CD4-positive, CD25-positive, alpha-beta regulatory T cell (primary cell): Measurements from ENCODE around the gene REM1. TPM values are rescaled to one million over a fixed set of nuclear protein-coding genes. Genes with fewer than 3 reads are reported as not detected.

Experiments used
- ATAC-seq, 2 donors: fragments of 150-1000 bp; cut with Tn5 transposase; one replicate each; pipeline ENCODE4 v1.10.0; 2021; ENCODE audit warnings: low read depth in 2 of 2, moderate number of reproducible peaks in 2 of 2, moderate library complexity in 1 of 2
- DNase-seq, 3 donors: peaks; one replicate each; pipeline versions ENCODE4 v3.0.0 to v3.0.0-alpha.2; 2012 to 2022; ENCODE audit warnings: mixed read lengths in 1 of 3
- H3K27ac ChIP-seq: one replicate; pipeline ENCODE4 v1.7.0; 2013; ENCODE audit warnings: mild to moderate bottlenecking, low read length; ENCODE audit not compliant: insufficient read depth, poor library complexity, severe bottlenecking
- H3K27me3 ChIP-seq: one replicate; pipeline ENCODE4 v1.7.0; 2013; ENCODE audit warnings: low read length; ENCODE audit not compliant: control insufficient read depth, insufficient read depth
- H3K36me3 ChIP-seq: one replicate; pipeline ENCODE4 v1.7.0; 2013; ENCODE audit warnings: mild to moderate bottlenecking, low read length, moderate library complexity; ENCODE audit not compliant: control insufficient read depth, insufficient read depth
- H3K4me1 ChIP-seq: 2 replicates; pipeline ENCODE4 v1.7.0; 2013; ENCODE audit warnings: mild to moderate bottlenecking, low read length; ENCODE audit not compliant: insufficient read depth, control insufficient read depth, poor library complexity, severe bottlenecking
- H3K4me3 ChIP-seq: one replicate; pipeline ENCODE4 v1.7.0; 2013; ENCODE audit warnings: low read depth, mild to moderate bottlenecking, low read length, moderate library complexity
- H3K9me3 ChIP-seq, 2 experiments: 1 replicate in 1 of 2; 2 replicates in 1 of 2; pipeline ENCODE4 v1.7.0; 2013; ENCODE audit warnings: low read length in 2 of 2, mild to moderate bottlenecking in 1 of 2, moderate library complexity in 1 of 2; ENCODE audit not compliant: control insufficient read depth in 2 of 2
- H3K27ac Mint-ChIP-seq, 3 donors: one replicate each; pipeline ENCODE4 v1.8.0; 2020 to 2022; ENCODE audit warnings: mild to moderate bottlenecking in 3 of 3, mixed read lengths in 3 of 3, moderate library complexity in 2 of 3
- H3K27me3 Mint-ChIP-seq: one replicate; pipeline ENCODE4 v1.8.0; 2022; ENCODE audit warnings: mild to moderate bottlenecking, mixed read lengths
- H3K36me3 Mint-ChIP-seq: one replicate; pipeline ENCODE4 v1.8.0; 2020; ENCODE audit warnings: mixed read lengths
- H3K4me1 Mint-ChIP-seq, 4 donors: one replicate each; pipeline ENCODE4 v1.8.0; 2020 to 2022; ENCODE audit warnings: mixed read lengths in 4 of 4, mild to moderate bottlenecking in 1 of 4
- H3K4me3 Mint-ChIP-seq, 4 donors: one replicate each; pipeline ENCODE4 v1.8.0; 2020 to 2022; ENCODE audit warnings: mild to moderate bottlenecking in 4 of 4, mixed read lengths in 4 of 4, moderate library complexity in 3 of 4
- H3K9me3 Mint-ChIP-seq, 7 donors: one replicate each; pipeline ENCODE4 v1.8.0; 2020 to 2022; ENCODE audit warnings: mixed read lengths in 7 of 7, mild to moderate bottlenecking in 3 of 7, moderate library complexity in 2 of 7
- polyA plus RNA-seq, 4 donors: library from polyadenylated mRNA; unstranded; fragments of 300-500 nt; fragmentation: Illumina TruSeq; gene quantifications; one replicate each; pipeline ENCODE4 v1.2.3, GENCODE V29; 2021
- total RNA-seq: library from RNA; stranded (reverse); gene quantifications from one replicate; pipeline ENCODE4 v1.2.3, GENCODE V29; 2022

Gene REM1
- total and polyA plus RNA-seq, 5 donors from 2014 or later: not detected

GRCh38 chr20:31475472-31476293 is 595 bp downstream of the REM1 start:
- H3K27me3 ChIP-seq: no peaks in the 10 kb centered on the region
- H3K4me1 ChIP-seq: no peaks in the 10 kb centered on the region
- H3K4me3 ChIP-seq: no peak overlapping the region
- H3K36me3 ChIP-seq: no peaks in the 10 kb centered on the region
- H3K27ac ChIP-seq: no peak overlapping the region
- no peaks in the 10 kb centered on the region for H3K36me3 Mint-ChIP-seq
- DNase-seq (no peak), ATAC-seq (no peak)
- H3K27me3 Mint-ChIP-seq: peaks cover 39% of the 10 kb centered on the region
- peaks cover 0 to 11% (median 3%) of the 10 kb centered on the region in 4 donors for H3K4me1 Mint-ChIP-seq
- no peak overlapping the region for H3K4me3 Mint-ChIP-seq
- H3K27ac Mint-ChIP-seq: no peak overlapping the region
- peaks cover 0 to 6% (median 1%) of the 10 kb centered on the region in 7 donors for H3K9me3 Mint-ChIP-seq
- no peaks in the 10 kb centered on the region for H3K9me3 ChIP-seq

DNA sequence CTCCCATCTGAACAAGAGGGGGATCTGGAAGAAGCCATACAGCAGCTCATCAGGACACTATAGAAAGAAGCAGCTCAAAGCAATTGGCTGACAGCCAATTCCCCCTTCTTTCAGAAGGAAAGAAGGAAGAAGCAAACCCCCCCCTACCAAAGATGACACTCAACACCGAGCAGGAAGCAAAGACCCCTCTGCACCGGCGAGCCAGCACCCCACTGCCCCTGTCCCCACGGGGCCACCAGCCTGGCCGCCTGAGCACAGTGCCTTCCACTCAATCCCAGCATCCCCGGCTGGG is 1.2 kb downstream of the REM1 start:
- no peaks in the 10 kb centered on the region for H3K27me3 ChIP-seq
- no peak overlapping the region for H3K4me3 ChIP-seq
- H3K9me3 Mint-ChIP-seq: peaks cover 0 to 6% (median 1%) of the 10 kb centered on the region in 7 donors
- no peaks in the 10 kb centered on the region for H3K4me1 ChIP-seq
- H3K27me3 Mint-ChIP-seq: peaks cover 39% of the 10 kb centered on the region
- no peaks in the 10 kb centered on the region for H3K36me3 ChIP-seq
- H3K9me3 ChIP-seq: no peaks in the 10 kb centered on the region
- ATAC-seq: no peak
- H3K36me3 Mint-ChIP-seq: no peaks in the 10 kb centered on the region
- DNase-seq: no peak
- peaks cover 0 to 11% (median 3%) of the 10 kb centered on the region in 4 donors for H3K4me1 Mint-ChIP-seq
- H3K4me3 Mint-ChIP-seq: no peak overlapping the region
- no peak overlapping the region for H3K27ac Mint-ChIP-seq
- H3K27ac ChIP-seq: no peak overlapping the region

DNA sequence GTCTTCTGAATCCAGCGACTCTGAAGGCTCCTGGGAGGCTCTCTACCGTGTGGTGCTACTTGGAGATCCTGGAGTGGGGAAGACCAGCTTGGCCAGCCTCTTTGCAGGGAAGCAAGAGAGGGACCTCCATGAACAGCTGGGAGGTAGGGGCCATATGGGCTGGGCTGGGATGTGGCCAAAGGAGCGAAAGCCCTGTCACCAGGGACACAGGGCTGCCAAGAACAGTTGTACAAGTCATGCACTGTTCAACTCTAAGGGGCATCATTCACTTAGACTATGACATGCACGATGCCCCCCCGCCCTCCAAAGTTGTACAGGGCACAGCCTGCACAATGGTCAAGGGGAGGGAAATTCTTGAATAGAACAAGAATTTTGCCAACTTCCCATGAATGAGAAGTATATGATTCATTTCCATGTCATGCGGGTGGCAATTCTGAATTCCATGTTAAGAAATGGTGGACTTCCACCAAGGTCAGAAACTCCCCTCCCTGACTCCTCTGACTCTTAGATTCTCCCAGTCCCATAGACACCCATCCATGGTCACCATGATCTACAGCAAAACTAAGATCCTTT is 1.6 kb downstream of the REM1 start:
- H3K4me3 Mint-ChIP-seq: no peak overlapping the region
- Histone ChIP-seq H3K9me3 (no peaks in the 10 kb centered on the region), H3K27me3 (no peaks in the 10 kb centered on the region), H3K4me1 (no peaks in the 10 kb centered on the region), H3K36me3 (no peaks in the 10 kb centered on the region), H3K27ac (no peak overlapping the region), H3K4me3 (no peak overlapping the region)
- DNase-seq: no peak
- H3K27ac Mint-ChIP-seq: no peak overlapping the region
- peaks cover 39% of the 10 kb centered on the region for H3K27me3 Mint-ChIP-seq
- H3K36me3 Mint-ChIP-seq: no peaks in the 10 kb centered on the region
- H3K9me3 Mint-ChIP-seq: peaks cover 0 to 6% (median 1%) of the 10 kb centered on the region in 7 donors
- no peak for ATAC-seq
- peaks cover 0 to 11% (median 3%) of the 10 kb centered on the region in 4 donors for H3K4me1 Mint-ChIP-seq

DNA sequence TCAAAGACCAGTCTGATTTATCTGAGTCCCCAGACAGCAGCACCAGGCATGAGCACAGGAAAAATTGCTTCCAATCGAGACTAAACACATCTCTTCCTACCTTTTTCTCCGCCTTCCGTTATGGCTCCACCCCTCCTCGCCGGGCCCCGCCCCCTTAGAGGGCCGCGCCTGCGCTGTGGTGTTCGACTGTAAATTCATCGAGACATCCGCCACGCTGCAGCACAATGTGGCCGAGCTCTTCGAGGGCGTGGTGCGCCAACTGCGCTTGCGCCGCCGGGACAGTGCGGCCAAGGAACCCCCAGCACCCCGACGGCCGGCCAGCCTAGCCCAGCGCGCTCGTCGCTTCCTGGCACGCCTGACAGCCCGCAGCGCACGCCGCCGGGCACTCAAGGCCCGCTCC is 8.9 kb downstream of the REM1 start:
- H3K36me3 Mint-ChIP-seq: peaks cover 3% of the 10 kb centered on the region
- no peaks in the 10 kb centered on the region for H3K36me3 ChIP-seq
- no peak overlapping the region for H3K4me3 ChIP-seq
- H3K27me3 Mint-ChIP-seq: peaks cover 39% of the 10 kb centered on the region
- ATAC-seq (no peak), DNase-seq (peak in 1 of 3 donors; percentile 16)
- no peak overlapping the region for H3K27ac Mint-ChIP-seq
- H3K27me3 ChIP-seq: peaks cover 3% of the 10 kb centered on the region
- H3K4me1 ChIP-seq: no peaks in the 10 kb centered on the region
- peaks cover 0 to 2% (median 0%) of the 10 kb centered on the region in 7 donors for H3K9me3 Mint-ChIP-seq
- peak overlapping the region in 1 of 4 donors; percentile 28 for H3K4me3 Mint-ChIP-seq
- no peak overlapping the region for H3K27ac ChIP-seq
- H3K4me1 Mint-ChIP-seq: peaks cover 0 to 4% (median 0%) of the 10 kb centered on the region in 4 donors
- H3K9me3 ChIP-seq: no peaks in the 10 kb centered on the region

- H3K9me3 Mint-ChIP-seq: peaks cover 0 to 1% (median 0%) of the 10 kb centered on the region in 7 donors
- H3K9me3 ChIP-seq: no peaks in the 10 kb centered on the region
- H3K27ac ChIP-seq: no peak overlapping the region
- peaks cover 39% of the 10 kb centered on the region for H3K27me3 Mint-ChIP-seq
- no peak overlapping the region for H3K4me3 Mint-ChIP-seq
- ATAC-seq (no peak), DNase-seq (no peak)
- no peaks in the 10 kb centered on the region for H3K36me3 ChIP-seq
- no peak overlapping the region for H3K27ac Mint-ChIP-seq
- peaks cover 3% of the 10 kb centered on the region for H3K36me3 Mint-ChIP-seq
- peaks cover 0 to 4% (median 0%) of the 10 kb centered on the region in 4 donors for H3K4me1 Mint-ChIP-seq
- H3K27me3 ChIP-seq: peaks cover 3% of the 10 kb centered on the region
- no peak overlapping the region for H3K4me3 ChIP-seq
- no peaks in the 10 kb centered on the region for H3K4me1 ChIP-seq
Observed at GRCh38 chr20:31485450-31486339, 10.6 kb downstream of the REM1 start.

- ATAC-seq (no peak), DNase-seq (no peak)
- peaks cover 0 to 4% (median 0%) of the 10 kb centered on the region in 4 donors for H3K4me1 Mint-ChIP-seq
- no peaks in the 10 kb centered on the region for H3K36me3 Mint-ChIP-seq
- no peak overlapping the region for H3K27ac ChIP-seq
- H3K27me3 Mint-ChIP-seq: peaks cover 35% of the 10 kb centered on the region
- H3K4me1 ChIP-seq: no peaks in the 10 kb centered on the region
- no peaks in the 10 kb centered on the region for H3K9me3 Mint-ChIP-seq
- no peaks in the 10 kb centered on the region for H3K27me3 ChIP-seq
- H3K9me3 ChIP-seq: no peaks in the 10 kb centered on the region
- no peaks in the 10 kb centered on the region for H3K36me3 ChIP-seq
- no peak overlapping the region for H3K4me3 ChIP-seq
- H3K4me3 Mint-ChIP-seq: no peak overlapping the region
- H3K27ac Mint-ChIP-seq: no peak overlapping the region
Observed at GRCh38 chr20:31488115-31488514, 13.0 kb downstream of the REM1 start.

GRCh38 chr20:31489152-31489551 is 14.1 kb downstream of the REM1 start:
- no peaks in the 10 kb centered on the region for H3K9me3 ChIP-seq
- no peak overlapping the region for H3K4me3 Mint-ChIP-seq
- H3K27ac ChIP-seq: no peak overlapping the region
- H3K4me1 ChIP-seq: no peaks in the 10 kb centered on the region
- no peaks in the 10 kb centered on the region for H3K27me3 ChIP-seq
- ATAC-seq (no peak), DNase-seq (no peak)
- no peaks in the 10 kb centered on the region for H3K4me1 Mint-ChIP-seq
- no peaks in the 10 kb centered on the region for H3K9me3 Mint-ChIP-seq
- H3K36me3 Mint-ChIP-seq: no peaks in the 10 kb centered on the region
- no peaks in the 10 kb centered on the region for H3K36me3 ChIP-seq
- no peak overlapping the region for H3K27ac Mint-ChIP-seq
- H3K27me3 Mint-ChIP-seq: peaks cover 31% of the 10 kb centered on the region
- no peak overlapping the region for H3K4me3 ChIP-seq
